HUES6 (cell line): Measurements from ENCODE around the gene CPE.
A peak's percentile ranks its signal among the peaks of the same experiment; 100 is the strongest.
"Not testable (repeated sequence)": the region's sequence is repeated elsewhere in the genome, so short reads cannot be mapped to it uniquely, and the experiment has no call there.

ENCODE experiments used
- H3K27ac ChIP-seq: 2 replicates; pipeline ENCODE4 v1.7.0; 2013; ENCODE audit warnings: low read depth, mild to moderate bottlenecking, low read length, inconsistent platforms
- H3K27me3 ChIP-seq: 2 replicates; pipeline ENCODE4 v1.6.1; 2013; ENCODE audit warnings: low read length; ENCODE audit not compliant: control insufficient read depth, insufficient read depth
- H3K36me3 ChIP-seq: 2 replicates; pipeline ENCODE4 v1.6.1; 2013; ENCODE audit warnings: low read length; ENCODE audit not compliant: control insufficient read depth, insufficient read depth
- H3K4me1 ChIP-seq: 2 replicates; pipeline ENCODE4 v1.6.1; 2013; ENCODE audit warnings: low read length; ENCODE audit not compliant: control insufficient read depth, insufficient read depth
- H3K4me3 ChIP-seq: 2 replicates; pipeline ENCODE4 v1.5.1; 2013; ENCODE audit warnings: low read depth, low read length
- H3K9ac ChIP-seq: one replicate; pipeline ENCODE4 v1.6.1; 2013; ENCODE audit warnings: mild to moderate bottlenecking, low read length
- H3K9me3 ChIP-seq: 2 replicates; pipeline ENCODE4 v1.6.1; 2013; ENCODE audit warnings: low read depth, low read length; ENCODE audit not compliant: control insufficient read depth, insufficient read depth

Gene CPE

GRCh38 chr4:165440415-165441158, 61.8 kb downstream of the CPE start:
- H3K27ac ChIP-seq = peak overlapping the region; percentile 67; the same call in 1 of the 2 replicates

GRCh38 chr4:165443276-165443675, 64.5 kb downstream of the CPE start:
- Histone ChIP-seq H3K9ac (no peak overlapping the region), H3K9me3 (no peaks in the 10 kb centered on the region), H3K36me3 (no peaks in the 10 kb centered on the region), H3K4me3 (no peak overlapping the region), H3K27ac (no peak overlapping the region), H3K4me1 (peaks cover 24% of the 10 kb centered on the region), H3K27me3 (no peaks in the 10 kb centered on the region)

More at GRCh38 chr4:165440415-165441158, 61.8 kb downstream of the CPE start:
- H3K36me3 ChIP-seq = no peaks in the 10 kb centered on the region
- H3K4me1 ChIP-seq = peaks cover 24% of the 10 kb centered on the region
- peak overlapping the region; percentile 29 for H3K9ac ChIP-seq
- 0 out of 2 replicates have a peak, but pooled peaks cover 2% of the 10 kb centered on the region for H3K9me3 ChIP-seq
- H3K27me3 ChIP-seq = no peaks in the 10 kb centered on the region
- H3K4me3 ChIP-seq = no peak overlapping the region; the same call in 1 of the 2 replicates

GRCh38 chr4:165448700-165449099, 69.9 kb downstream of the CPE start:
- Histone ChIP-seq H3K4me1 (no peaks in the 10 kb centered on the region), H3K9ac (no peak overlapping the region), H3K9me3 (no peaks in the 10 kb centered on the region), H3K36me3 (no peaks in the 10 kb centered on the region), H3K27me3 (no peaks in the 10 kb centered on the region), H3K4me3 (no peak overlapping the region), H3K27ac (no peak overlapping the region)

GRCh38 chr4:165449333-165449732, 70.5 kb downstream of the CPE start:
- no peaks in the 10 kb centered on the region for H3K9me3 ChIP-seq
- no peak overlapping the region for H3K4me3 ChIP-seq
- H3K9ac ChIP-seq = no peak overlapping the region
- H3K27me3 ChIP-seq = no peaks in the 10 kb centered on the region
- no peaks in the 10 kb centered on the region for H3K4me1 ChIP-seq
- H3K36me3 ChIP-seq = no peaks in the 10 kb centered on the region
- H3K27ac ChIP-seq = no peak overlapping the region

- no peaks in the 10 kb centered on the region for H3K9me3 ChIP-seq
- no peak overlapping the region for H3K27ac ChIP-seq
- H3K4me3 ChIP-seq = no peak overlapping the region
- H3K9ac ChIP-seq = no peak overlapping the region
- no peaks in the 10 kb centered on the region for H3K36me3 ChIP-seq
- H3K4me1 ChIP-seq = no peaks in the 10 kb centered on the region
- no peaks in the 10 kb centered on the region for H3K27me3 ChIP-seq
Observed at GRCh38 chr4:165450871-165451270, 72.1 kb downstream of the CPE start.

- H3K9me3 ChIP-seq, H3K4me3 ChIP-seq, H3K27ac ChIP-seq, H3K4me1 ChIP-seq, H3K9ac ChIP-seq, H3K36me3 ChIP-seq, H3K27me3 ChIP-seq: not testable (repeated sequence)
Observed at GRCh38 chr4:165453140-165453539, 74.3 kb downstream of the CPE start.

GRCh38 chr4:165454426-165454825, 75.6 kb downstream of the CPE start:
- Histone ChIP-seq H3K9ac (no peak overlapping the region), H3K9me3 (no peaks in the 10 kb centered on the region), H3K36me3 (no peaks in the 10 kb centered on the region), H3K4me3 (no peak overlapping the region), H3K27me3 (no peaks in the 10 kb centered on the region), H3K4me1 (peaks cover 6% of the 10 kb centered on the region; the same call in 1 of the 2 replicates), H3K27ac (no peak overlapping the region)

- Histone ChIP-seq H3K36me3 (no peaks in the 10 kb centered on the region), H3K9ac (no peak overlapping the region), H3K9me3 (no peaks in the 10 kb centered on the region), H3K27me3 (no peaks in the 10 kb centered on the region), H3K4me3 (no peak overlapping the region), H3K4me1 (peaks cover 6% of the 10 kb centered on the region; the same call in 1 of the 2 replicates), H3K27ac (no peak overlapping the region)
Observed at GRCh38 chr4:165457793-165458192, 79.0 kb downstream of the CPE start.

- Histone ChIP-seq H3K36me3 (no peaks in the 10 kb centered on the region), H3K9ac (no peak overlapping the region), H3K4me1 (peaks cover 6% of the 10 kb centered on the region; the same call in 1 of the 2 replicates), H3K27ac (no peak overlapping the region), H3K4me3 (no peak overlapping the region), H3K27me3 (no peaks in the 10 kb centered on the region), H3K9me3 (no peaks in the 10 kb centered on the region)
Observed at GRCh38 chr4:165458471-165458870, 79.7 kb downstream of the CPE start.

- Histone ChIP-seq H3K27me3 (no peaks in the 10 kb centered on the region), H3K4me3 (no peak overlapping the region), H3K4me1 (peaks cover 6% of the 10 kb centered on the region; the same call in 1 of the 2 replicates), H3K36me3 (no peaks in the 10 kb centered on the region), H3K27ac (no peak overlapping the region), H3K9me3 (no peaks in the 10 kb centered on the region), H3K9ac (no peak overlapping the region)
Observed at GRCh38 chr4:165461159-165461821, 82.5 kb downstream of the CPE start.

GRCh38 chr4:165462009-165462408, 83.2 kb downstream of the CPE start:
- no peak overlapping the region for H3K9ac ChIP-seq
- H3K4me1 ChIP-seq = peaks cover 6% of the 10 kb centered on the region; the same call in 1 of the 2 replicates
- no peak overlapping the region for H3K27ac ChIP-seq

More at GRCh38 chr4:165462009-165462408, 83.2 kb downstream of the CPE start:
- Histone ChIP-seq H3K9me3 (no peaks in the 10 kb centered on the region), H3K4me3 (no peak overlapping the region), H3K36me3 (no peaks in the 10 kb centered on the region), H3K27me3 (no peaks in the 10 kb centered on the region)
